ENCODE data around the gene PRKCA.

Gene PRKCA

DNA sequence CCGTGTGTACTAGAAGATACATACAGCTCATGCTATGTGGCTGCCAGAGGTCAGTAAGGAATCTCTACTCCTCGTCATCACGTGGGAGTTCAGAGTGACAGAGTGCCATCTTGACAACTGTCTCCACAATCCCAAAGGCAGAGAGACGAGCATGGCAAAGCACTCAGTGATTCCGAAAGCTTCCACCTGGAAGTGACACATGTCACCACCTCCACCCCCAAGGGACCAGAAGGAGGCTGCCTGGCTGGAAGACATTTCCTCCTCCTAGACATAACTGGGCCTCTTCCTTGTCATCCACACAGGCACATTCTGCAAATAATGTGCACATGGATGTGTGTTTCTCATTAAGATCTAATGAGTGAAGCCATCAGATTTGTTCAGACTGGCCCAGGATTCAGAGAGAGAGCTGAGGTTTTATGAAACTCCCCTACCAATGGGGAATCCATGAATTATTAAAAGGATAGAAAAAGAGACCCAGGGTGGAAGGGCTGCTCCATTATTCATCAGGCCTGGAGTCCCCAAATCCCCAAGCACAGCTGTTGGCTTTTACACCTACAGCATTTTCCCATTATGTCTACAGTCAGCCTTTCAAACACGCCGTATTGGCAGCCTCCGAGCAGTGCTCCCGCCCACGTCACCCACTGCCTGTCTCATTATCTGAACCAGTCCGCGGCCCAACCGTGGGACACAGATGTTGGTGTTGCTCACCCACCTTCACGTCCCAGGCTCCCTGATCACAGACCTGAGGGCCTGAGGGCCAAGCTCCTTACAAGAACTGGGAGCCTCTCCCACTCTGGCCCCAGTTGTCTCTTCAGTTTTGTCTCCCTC lies 529.2 kb downstream of the PRKCA start:
- H3K9ac ChIP-seq (ENCODE audit: low read depth, low read length), result no peak overlapping the region
- no peak overlapping the region for H3K27ac ChIP-seq (ENCODE audit: low read depth, low read length)
- H3K36me3 ChIP-seq (ENCODE audit: insufficient read depth, low read length), result no peaks in the 10 kb centered on the region
- WGBS, result 92% methylated on average over 14 of the region's 14 CpGs
- H3K4me3 ChIP-seq (ENCODE audit: low read length), result no peak overlapping the region
- H3K9me3 ChIP-seq (ENCODE audit: insufficient read depth, low read depth, low read length), result no peaks in the 10 kb centered on the region
- peaks cover 19% of the 10 kb centered on the region for H3K4me1 ChIP-seq (ENCODE audit: insufficient read depth, low read length)
- H3K27me3 ChIP-seq (ENCODE audit: insufficient read depth, low read length), result peaks cover 43% of the 10 kb centered on the region

DNA sequence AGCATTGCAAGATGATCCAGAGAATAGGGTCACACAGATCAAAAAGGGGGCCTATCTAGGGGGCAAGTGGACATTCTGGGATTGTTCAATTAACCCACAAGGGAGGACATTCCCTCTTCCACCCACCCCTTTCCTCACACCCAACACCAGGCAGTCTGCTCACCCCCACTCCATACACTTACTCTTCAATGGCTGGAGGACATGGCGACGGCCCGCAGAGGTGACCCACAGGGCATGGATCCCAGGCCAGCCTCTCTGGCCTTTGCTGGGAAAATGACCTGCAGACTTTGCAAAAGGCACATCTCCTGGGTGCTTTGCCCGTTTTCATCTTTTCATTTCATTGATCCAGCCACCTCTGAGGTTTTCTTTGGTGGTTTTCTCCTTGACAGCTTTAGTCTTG lies 530.8 kb downstream of the PRKCA start:
- H3K4me3 ChIP-seq (ENCODE audit: low read length), result no peak overlapping the region
- H3K36me3 ChIP-seq (ENCODE audit: insufficient read depth, low read length), result no peaks in the 10 kb centered on the region
- H3K4me1 ChIP-seq (ENCODE audit: insufficient read depth, low read length), result peaks cover 19% of the 10 kb centered on the region
- WGBS, result 96% methylated on average over 4 of the region's 4 CpGs
- no peak overlapping the region for H3K27ac ChIP-seq (ENCODE audit: low read depth, low read length)
- H3K9me3 ChIP-seq (ENCODE audit: insufficient read depth, low read depth, low read length), result no peaks in the 10 kb centered on the region
- no peak overlapping the region for H3K9ac ChIP-seq (ENCODE audit: low read depth, low read length)
- H3K27me3 ChIP-seq (ENCODE audit: insufficient read depth, low read length), result peaks cover 47% of the 10 kb centered on the region

DNA sequence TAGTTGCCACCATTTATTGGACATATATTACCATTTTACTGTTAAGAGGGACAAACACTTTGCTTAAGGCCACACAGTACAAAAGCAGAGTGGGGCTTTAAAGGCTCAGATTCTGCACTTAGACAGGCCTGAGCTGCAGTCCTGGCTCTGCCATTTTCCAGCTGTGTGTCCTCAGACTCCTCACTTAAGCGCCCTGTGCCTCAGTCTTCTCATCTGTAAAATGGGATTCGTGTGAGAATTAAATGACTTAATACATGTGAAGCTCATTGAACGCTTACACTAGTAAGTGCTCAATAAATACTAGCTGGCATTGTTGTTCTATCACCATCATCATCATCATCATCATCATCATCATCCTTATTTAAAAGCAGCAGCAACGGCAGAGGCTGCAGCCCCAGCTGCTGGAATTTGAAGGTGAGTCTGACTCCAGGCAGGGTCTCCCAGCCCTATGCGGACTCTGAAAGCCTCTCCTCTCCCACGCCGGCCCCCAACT lies 532.1 kb downstream of the PRKCA start:
- no peak overlapping the region for H3K27ac ChIP-seq (ENCODE audit: low read depth, low read length)
- peaks cover 47% of the 10 kb centered on the region for H3K27me3 ChIP-seq (ENCODE audit: insufficient read depth, low read length)
- H3K9ac ChIP-seq (ENCODE audit: low read depth, low read length), result no peak overlapping the region
- 49% methylated on average over 7 of the region's 7 CpGs for WGBS
- H3K9me3 ChIP-seq (ENCODE audit: insufficient read depth, low read depth, low read length), result no peaks in the 10 kb centered on the region
- peak overlapping the region; percentile 60 for H3K4me3 ChIP-seq (ENCODE audit: low read length)
- H3K36me3 ChIP-seq (ENCODE audit: insufficient read depth, low read length), result no peaks in the 10 kb centered on the region
- H3K4me1 ChIP-seq (ENCODE audit: insufficient read depth, low read length), result peaks cover 13% of the 10 kb centered on the region

DNA sequence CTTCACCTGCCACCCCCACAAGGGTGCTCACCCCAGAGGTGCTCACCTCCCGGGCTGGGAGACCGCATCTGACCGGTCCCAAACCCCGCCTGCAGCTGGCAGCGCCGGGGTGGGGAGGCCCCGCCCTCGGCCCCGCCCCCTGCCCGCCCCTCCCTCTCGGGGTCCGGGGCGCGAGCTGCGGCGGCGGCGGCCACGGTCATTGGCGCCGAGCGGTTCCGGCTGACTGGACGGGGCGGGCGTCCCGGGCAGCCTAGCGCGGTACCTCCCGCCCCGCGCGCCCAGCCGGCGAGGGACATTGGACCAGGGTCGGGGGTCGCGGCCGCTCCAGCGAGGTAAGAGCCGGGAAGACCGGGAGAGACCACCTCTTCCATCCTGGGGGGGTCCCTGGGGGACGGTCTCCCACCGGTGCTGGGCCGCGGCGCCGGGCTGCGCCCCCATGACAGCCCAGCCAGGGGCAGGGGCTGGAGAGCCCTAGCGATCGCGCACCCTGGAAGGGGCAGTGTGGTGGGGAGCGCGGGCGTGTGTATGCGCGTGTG lies 532.6 kb downstream of the PRKCA start, which contains the start of gene CACNG5:
Gene CACNG5 (plus strand): TSS at position 199 of the 536 bp plus-strand sequence. CDS start 42,216 bp downstream, outside the sequence.
- Histone ChIP-seq H3K27me3 (ENCODE audit: insufficient read depth, low read length) (peaks cover 47% of the 10 kb centered on the region), H3K4me3 (ENCODE audit: low read length) (peak within 1 kb of the TSS; percentile 60), H3K9me3 (ENCODE audit: insufficient read depth, low read depth, low read length) (no peaks in the 10 kb centered on the region), H3K36me3 (ENCODE audit: insufficient read depth, low read length) (no peaks in the 10 kb centered on the region), H3K27ac (ENCODE audit: low read depth, low read length) (no peak within 1 kb of the TSS), H3K4me1 (ENCODE audit: insufficient read depth, low read length) (peaks cover 9% of the 10 kb centered on the region), H3K9ac (ENCODE audit: low read depth, low read length) (peak within 1 kb of the TSS; percentile 32; the same call in 1 of the 2 replicates)
- WGBS, result 8% methylated on average over 57 of the region's 57 CpGs

DNA sequence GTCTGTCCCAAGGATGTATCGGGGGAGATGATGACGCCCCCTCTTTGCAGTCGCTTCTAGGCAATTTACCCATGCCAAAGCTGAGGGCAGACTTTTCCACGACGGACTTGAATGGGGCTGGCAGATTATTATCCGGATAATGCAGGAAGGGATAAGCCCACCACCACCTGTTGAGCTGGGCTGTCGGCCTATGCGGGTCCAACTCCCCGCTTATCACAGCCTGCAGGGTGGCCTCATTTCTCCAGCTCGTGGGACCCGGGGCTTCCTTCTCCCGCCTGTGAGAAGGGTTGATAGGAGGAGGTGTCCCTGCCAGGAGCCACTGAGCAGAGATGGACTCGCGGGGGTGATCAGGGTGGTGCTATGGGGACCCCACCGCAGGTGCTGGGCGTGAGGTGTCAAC lies 533.1 kb downstream of the PRKCA start:
- Histone ChIP-seq H3K9ac (ENCODE audit: low read depth, low read length) (no peak overlapping the region; the same call in 1 of the 2 replicates), H3K27ac (ENCODE audit: low read depth, low read length) (no peak overlapping the region), H3K27me3 (ENCODE audit: insufficient read depth, low read length) (peaks cover 43% of the 10 kb centered on the region), H3K9me3 (ENCODE audit: insufficient read depth, low read depth, low read length) (no peaks in the 10 kb centered on the region), H3K4me3 (ENCODE audit: low read length) (peak overlapping the region; percentile 60), H3K4me1 (ENCODE audit: insufficient read depth, low read length) (peaks cover 5% of the 10 kb centered on the region), H3K36me3 (ENCODE audit: insufficient read depth, low read length) (no peaks in the 10 kb centered on the region)
- WGBS, result 70% methylated on average over 16 of the region's 16 CpGs

DNA sequence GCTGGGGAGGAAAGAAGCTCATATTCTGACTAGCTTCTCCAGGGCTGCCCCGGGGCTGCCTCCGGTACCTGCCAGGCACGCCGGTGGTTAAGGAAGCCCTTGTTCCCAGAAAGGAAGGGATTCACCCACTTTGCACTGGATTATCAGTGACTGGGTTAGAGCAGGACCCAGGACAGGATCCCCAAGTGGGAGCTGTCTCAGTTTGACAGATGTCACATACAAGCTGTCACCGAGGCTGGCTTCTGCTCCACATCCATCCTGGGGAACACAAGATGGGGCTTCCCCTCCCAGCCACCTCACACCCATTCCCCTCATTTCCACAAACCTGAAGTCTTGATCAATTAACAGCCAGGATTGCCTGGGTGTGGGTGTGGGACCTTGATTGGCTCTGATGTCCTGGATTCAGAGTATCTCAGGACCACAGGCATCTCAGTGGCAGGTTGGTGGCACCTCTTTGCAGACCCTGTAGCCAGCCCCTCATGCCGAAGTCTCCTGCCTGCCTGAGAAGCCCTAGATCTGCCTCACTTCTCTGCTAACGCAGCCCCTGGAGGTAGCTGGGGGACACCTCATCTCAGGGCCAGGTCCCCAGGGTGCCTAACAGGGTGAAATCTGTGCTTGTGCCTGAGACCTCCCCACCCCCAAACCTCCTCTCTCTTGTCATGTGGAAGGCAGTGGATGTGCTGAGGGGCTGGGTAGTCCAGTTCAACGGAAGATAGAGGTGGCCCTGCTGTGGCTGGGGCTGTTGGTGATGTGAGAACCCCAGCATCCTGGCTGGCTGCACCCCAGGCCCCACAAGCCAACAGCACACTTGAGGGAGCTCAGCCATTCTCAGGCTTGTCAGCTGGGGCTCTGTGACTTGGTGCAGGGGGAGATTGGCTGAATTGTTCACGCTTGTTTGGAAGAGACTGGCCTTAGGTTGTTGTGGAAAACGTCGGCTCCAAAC lies 533.9 kb downstream of the PRKCA start:
- WGBS, result 86% methylated on average over 11 of the region's 11 CpGs
- Histone ChIP-seq H3K4me3 (ENCODE audit: low read length) (no peak overlapping the region), H3K4me1 (ENCODE audit: insufficient read depth, low read length) (no peaks in the 10 kb centered on the region), H3K27me3 (ENCODE audit: insufficient read depth, low read length) (peaks cover 39% of the 10 kb centered on the region), H3K27ac (ENCODE audit: low read depth, low read length) (no peak overlapping the region), H3K9me3 (ENCODE audit: insufficient read depth, low read depth, low read length) (no peaks in the 10 kb centered on the region), H3K36me3 (ENCODE audit: insufficient read depth, low read length) (no peaks in the 10 kb centered on the region), H3K9ac (ENCODE audit: low read depth, low read length) (no peak overlapping the region)

DNA sequence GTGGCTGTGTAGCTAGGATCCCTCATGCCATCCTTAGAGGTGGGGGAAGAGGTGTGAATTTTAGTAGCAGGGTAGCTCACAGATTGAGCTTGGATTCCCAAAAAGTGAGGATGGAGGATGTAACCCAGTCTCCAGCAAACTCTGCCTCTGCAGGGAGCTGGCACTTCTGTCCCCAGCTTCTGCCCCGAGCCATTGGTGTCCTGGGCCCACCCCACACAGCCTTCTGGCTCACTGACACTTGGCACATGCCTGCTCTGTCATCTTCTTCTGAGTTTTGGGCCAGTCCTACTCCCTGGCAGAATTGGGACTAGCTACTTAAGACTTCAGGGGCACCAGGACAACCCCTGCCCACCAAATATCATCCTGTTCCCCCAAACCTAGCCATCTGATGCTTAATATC lies 534.8 kb downstream of the PRKCA start:
- peaks cover 39% of the 10 kb centered on the region for H3K27me3 ChIP-seq (ENCODE audit: insufficient read depth, low read length)
- no peak overlapping the region for H3K27ac ChIP-seq (ENCODE audit: low read depth, low read length)

DNA sequence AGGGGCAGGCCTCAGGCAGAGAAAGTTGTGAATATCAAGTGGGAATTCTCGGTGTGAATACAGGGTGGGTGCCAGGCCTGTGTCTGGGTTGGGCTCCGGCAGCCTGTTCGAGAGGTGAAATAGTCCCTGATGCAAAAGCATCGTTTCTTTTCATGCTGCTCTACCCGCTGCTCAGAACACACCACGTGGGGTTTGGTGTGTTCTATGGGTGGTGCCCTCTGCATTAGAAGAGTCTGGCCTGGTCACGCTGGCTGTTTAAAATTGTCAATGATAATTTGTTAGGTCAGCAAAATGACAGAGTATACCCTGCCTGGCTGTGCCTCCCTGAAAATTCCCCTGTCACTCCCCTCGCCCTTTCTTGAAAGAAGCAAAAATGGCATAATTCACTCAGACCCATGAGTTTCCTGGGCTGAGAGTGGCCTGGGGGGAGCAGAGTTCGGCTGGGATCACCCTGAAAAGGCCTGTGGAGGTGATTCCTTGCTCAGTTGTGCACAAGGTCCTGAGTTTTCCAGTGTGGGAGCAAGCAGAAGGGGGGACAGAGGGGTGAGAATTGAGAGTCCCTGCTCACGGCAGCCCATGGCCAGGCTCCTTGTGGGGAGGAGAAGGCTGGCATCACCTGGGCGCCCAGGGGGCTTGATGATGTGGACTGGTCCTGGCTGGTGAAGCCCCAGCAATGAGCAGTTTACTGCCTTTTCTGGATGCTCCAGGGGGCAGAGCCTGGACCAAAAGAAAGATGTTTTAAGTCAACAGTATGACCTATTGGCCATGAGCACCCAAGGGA lies 535.7 kb downstream of the PRKCA start:
- H3K4me1 ChIP-seq (ENCODE audit: insufficient read depth, low read length), result no peaks in the 10 kb centered on the region
- no peak overlapping the region for H3K27ac ChIP-seq (ENCODE audit: low read depth, low read length)
- H3K9ac ChIP-seq (ENCODE audit: low read depth, low read length), result no peak overlapping the region
- WGBS, result 88% methylated on average over 11 of the region's 11 CpGs
- peaks cover 38% of the 10 kb centered on the region for H3K27me3 ChIP-seq (ENCODE audit: insufficient read depth, low read length)
- no peaks in the 10 kb centered on the region for H3K36me3 ChIP-seq (ENCODE audit: insufficient read depth, low read length)
- no peak overlapping the region for H3K4me3 ChIP-seq (ENCODE audit: low read length)
- H3K9me3 ChIP-seq (ENCODE audit: insufficient read depth, low read depth, low read length), result no peaks in the 10 kb centered on the region

More for the DNA sequence above, 534.8 kb downstream of the PRKCA start:
- WGBS, result 82% methylated on average over 1 of the region's 1 CpG
- no peak overlapping the region for H3K4me3 ChIP-seq (ENCODE audit: low read length)
- H3K9me3 ChIP-seq (ENCODE audit: insufficient read depth, low read depth, low read length), result no peaks in the 10 kb centered on the region
- no peaks in the 10 kb centered on the region for H3K36me3 ChIP-seq (ENCODE audit: insufficient read depth, low read length)
- no peaks in the 10 kb centered on the region for H3K4me1 ChIP-seq (ENCODE audit: insufficient read depth, low read length)
- no peak overlapping the region for H3K9ac ChIP-seq (ENCODE audit: low read depth, low read length)

DNA sequence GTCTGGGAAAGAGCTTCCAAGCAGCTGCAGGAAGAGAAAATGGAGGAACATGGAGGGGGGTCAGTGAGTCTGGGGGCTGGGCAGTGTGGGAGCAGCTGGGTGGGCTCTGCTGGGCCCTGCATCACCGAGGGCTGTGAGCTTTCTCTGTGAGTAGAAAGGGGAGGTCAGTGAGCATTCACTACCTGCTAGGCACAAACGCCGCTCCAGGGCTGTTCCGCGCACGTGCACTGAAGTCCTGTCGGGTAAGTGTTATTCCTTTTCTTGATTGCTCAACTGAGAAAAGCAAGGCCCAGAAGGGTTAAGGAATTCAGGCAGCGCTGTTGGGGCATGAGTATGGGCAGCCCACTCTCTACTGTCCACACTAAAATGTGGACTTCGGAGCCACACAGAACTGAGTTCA lies 537.2 kb downstream of the PRKCA start:
- Histone ChIP-seq H3K9ac (ENCODE audit: low read depth, low read length) (no peak overlapping the region), H3K4me1 (ENCODE audit: insufficient read depth, low read length) (no peaks in the 10 kb centered on the region), H3K27ac (ENCODE audit: low read depth, low read length) (no peak overlapping the region), H3K9me3 (ENCODE audit: insufficient read depth, low read depth, low read length) (no peaks in the 10 kb centered on the region), H3K36me3 (ENCODE audit: insufficient read depth, low read length) (no peaks in the 10 kb centered on the region), H3K4me3 (ENCODE audit: low read length) (no peak overlapping the region), H3K27me3 (ENCODE audit: insufficient read depth, low read length) (peaks cover 23% of the 10 kb centered on the region)
- 96% methylated on average over 9 of the region's 9 CpGs for WGBS

DNA sequence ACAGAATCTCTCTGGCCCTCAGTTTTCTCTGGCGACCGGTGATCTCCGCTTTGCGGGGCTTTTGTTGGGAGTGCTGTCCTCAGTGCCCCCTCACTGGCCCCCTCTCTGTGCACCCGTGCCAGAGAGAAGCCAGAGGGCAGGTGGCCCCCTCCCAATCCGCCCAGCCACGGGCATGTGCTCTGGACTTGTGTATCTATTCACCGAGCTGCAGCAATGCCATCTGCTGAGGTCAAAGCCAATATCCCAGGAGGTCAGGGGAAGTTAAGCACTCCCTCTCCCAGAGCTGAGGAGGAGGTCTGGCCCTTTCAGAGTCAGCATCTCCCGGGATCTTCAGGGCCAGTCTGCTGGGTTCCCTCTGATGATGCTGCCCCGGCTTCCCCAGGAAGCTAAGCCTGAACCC lies 537.6 kb downstream of the PRKCA start:
- Histone ChIP-seq H3K9me3 (ENCODE audit: insufficient read depth, low read depth, low read length) (no peaks in the 10 kb centered on the region), H3K36me3 (ENCODE audit: insufficient read depth, low read length) (no peaks in the 10 kb centered on the region), H3K9ac (ENCODE audit: low read depth, low read length) (no peak overlapping the region), H3K4me3 (ENCODE audit: low read length) (no peak overlapping the region), H3K4me1 (ENCODE audit: insufficient read depth, low read length) (no peaks in the 10 kb centered on the region), H3K27ac (ENCODE audit: low read depth, low read length) (no peak overlapping the region), H3K27me3 (ENCODE audit: insufficient read depth, low read length) (peaks cover 19% of the 10 kb centered on the region)
- WGBS, result 91% methylated on average over 10 of the region's 10 CpGs
